ENCODE measurements around the gene LZTS2.

DNA sequence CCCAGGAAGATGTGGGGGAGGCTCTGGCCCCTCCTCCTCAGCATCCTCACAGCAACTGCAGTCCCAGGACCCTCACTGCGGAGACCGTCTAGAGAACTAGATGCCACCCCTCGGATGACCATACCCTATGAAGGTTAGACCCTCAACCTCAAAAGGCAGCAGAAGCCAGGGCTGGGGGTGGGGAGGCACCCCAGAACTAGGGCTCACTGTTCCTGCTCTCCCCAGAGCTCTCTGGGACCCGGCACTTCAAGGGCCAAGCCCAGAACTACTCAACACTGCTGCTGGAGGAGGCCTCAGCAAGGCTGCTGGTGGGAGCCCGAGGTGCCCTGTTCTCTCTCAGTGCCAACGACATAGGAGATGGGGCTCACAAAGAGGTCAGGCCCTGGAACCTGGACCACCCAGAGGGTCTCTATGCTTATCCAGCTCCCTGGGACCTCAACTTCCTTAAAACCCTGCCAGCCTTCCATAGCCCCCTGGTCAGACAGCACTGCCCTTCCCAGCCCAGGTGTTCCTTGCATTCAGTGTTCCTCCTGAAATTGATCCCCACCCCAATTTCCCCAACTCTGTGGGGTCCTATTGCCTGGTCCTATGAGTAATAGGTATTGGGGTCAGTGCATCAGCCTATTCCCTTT lies 26.6 kb upstream of the LZTS2 start:
- no peak for TF ChIP-seq EZH2 (IDR thresholded peaks at IDR 0.05)
- TF ChIP-seq POLR2AphosphoS5 (IDR thresholded peaks at IDR 0.05; ENCODE audit: borderline replicate concordance, low read depth, low read length), result no peak
